ENCODE results near the gene RUNX2.
A peak's percentile ranks its signal among the peaks of the same experiment; 100 is the strongest.
"Not testable (repeated sequence)": the region's sequence is repeated elsewhere in the genome, so short reads cannot be mapped to it uniquely, and the experiment has no call there.

Gene RUNX2

GRCh38 chr6:45655745-45656476 lies 327.8 kb downstream of the RUNX2 start:
- H3K27me3 Mint-ChIP-seq, result peaks cover 6% of the 10 kb centered on the region
- no peak overlapping the region for H3K4me3 Mint-ChIP-seq
- H3K27ac Mint-ChIP-seq, result no peak overlapping the region
- no peaks in the 10 kb centered on the region for H3K36me3 Mint-ChIP-seq (ENCODE audit: low read depth)
- peaks cover 14% of the 10 kb centered on the region for H3K4me1 Mint-ChIP-seq (ENCODE audit: low read depth)
- no peaks in the 10 kb centered on the region for H3K9me3 Mint-ChIP-seq

- H3K9me3 Mint-ChIP-seq, result no peaks in the 10 kb centered on the region
- no peak overlapping the region for H3K27ac Mint-ChIP-seq
- H3K4me3 Mint-ChIP-seq, result no peak overlapping the region
- peaks cover 6% of the 10 kb centered on the region for H3K27me3 Mint-ChIP-seq
- peaks cover 14% of the 10 kb centered on the region for H3K4me1 Mint-ChIP-seq (ENCODE audit: low read depth)
- no peaks in the 10 kb centered on the region for H3K36me3 Mint-ChIP-seq (ENCODE audit: low read depth)
Observed at GRCh38 chr6:45657226-45657625, 329.1 kb downstream of the RUNX2 start.

- H3K27me3 Mint-ChIP-seq, result peaks cover 14% of the 10 kb centered on the region
- no peak overlapping the region for H3K27ac Mint-ChIP-seq
- H3K4me1 Mint-ChIP-seq (ENCODE audit: low read depth), result peaks cover 17% of the 10 kb centered on the region
- H3K36me3 Mint-ChIP-seq (ENCODE audit: low read depth), result no peaks in the 10 kb centered on the region
- H3K4me3 Mint-ChIP-seq, result no peak overlapping the region
- H3K9me3 Mint-ChIP-seq, result no peaks in the 10 kb centered on the region
Observed at GRCh38 chr6:45658400-45658799, 330.3 kb downstream of the RUNX2 start.

- Mint-ChIP-seq H3K27ac (peak overlapping the region; percentile 46), H3K4me1 (ENCODE audit: low read depth) (peaks cover 19% of the 10 kb centered on the region), H3K9me3 (no peaks in the 10 kb centered on the region), H3K4me3 (no peak overlapping the region), H3K27me3 (peaks cover 16% of the 10 kb centered on the region), H3K36me3 (ENCODE audit: low read depth) (no peaks in the 10 kb centered on the region)
Observed at GRCh38 chr6:45658958-45659357, 330.8 kb downstream of the RUNX2 start.

GRCh38 chr6:45661661-45662060 lies 333.5 kb downstream of the RUNX2 start:
- no peak overlapping the region for H3K4me3 Mint-ChIP-seq
- peaks cover 39% of the 10 kb centered on the region for H3K4me1 Mint-ChIP-seq (ENCODE audit: low read depth)
- no peaks in the 10 kb centered on the region for H3K36me3 Mint-ChIP-seq (ENCODE audit: low read depth)
- peaks cover 27% of the 10 kb centered on the region for H3K27me3 Mint-ChIP-seq
- H3K27ac Mint-ChIP-seq, result no peak overlapping the region
- no peaks in the 10 kb centered on the region for H3K9me3 Mint-ChIP-seq

GRCh38 chr6:45663251-45664221 lies 335.4 kb downstream of the RUNX2 start:
- no peak overlapping the region for H3K27ac Mint-ChIP-seq
- peak overlapping the region; percentile 54 for H3K4me3 Mint-ChIP-seq
- no peaks in the 10 kb centered on the region for H3K9me3 Mint-ChIP-seq
- H3K27me3 Mint-ChIP-seq, result peaks cover 24% of the 10 kb centered on the region
- peaks cover 37% of the 10 kb centered on the region for H3K4me1 Mint-ChIP-seq (ENCODE audit: low read depth)
- no peaks in the 10 kb centered on the region for H3K36me3 Mint-ChIP-seq (ENCODE audit: low read depth)

GRCh38 chr6:45664707-45665106 lies 336.6 kb downstream of the RUNX2 start:
- peak overlapping the region; percentile 68 for H3K27ac Mint-ChIP-seq
- H3K4me1 Mint-ChIP-seq (ENCODE audit: low read depth), result peaks cover 25% of the 10 kb centered on the region
- peaks cover 20% of the 10 kb centered on the region for H3K27me3 Mint-ChIP-seq
- no peak overlapping the region for H3K4me3 Mint-ChIP-seq
- no peaks in the 10 kb centered on the region for H3K9me3 Mint-ChIP-seq
- no peaks in the 10 kb centered on the region for H3K36me3 Mint-ChIP-seq (ENCODE audit: low read depth)

GRCh38 chr6:45665859-45666258 lies 337.7 kb downstream of the RUNX2 start:
- H3K4me1 Mint-ChIP-seq (ENCODE audit: low read depth), result peaks cover 25% of the 10 kb centered on the region
- H3K4me3 Mint-ChIP-seq, result peak overlapping the region; percentile 8
- H3K9me3 Mint-ChIP-seq, result no peaks in the 10 kb centered on the region
- H3K36me3 Mint-ChIP-seq (ENCODE audit: low read depth), result no peaks in the 10 kb centered on the region
- no peak overlapping the region for H3K27ac Mint-ChIP-seq
- H3K27me3 Mint-ChIP-seq, result peaks cover 20% of the 10 kb centered on the region

- Mint-ChIP-seq H3K36me3 (ENCODE audit: low read depth) (no peaks in the 10 kb centered on the region), H3K27ac (no peak overlapping the region), H3K27me3 (peaks cover 20% of the 10 kb centered on the region), H3K9me3 (no peaks in the 10 kb centered on the region), H3K4me3 (no peak overlapping the region), H3K4me1 (ENCODE audit: low read depth) (peaks cover 25% of the 10 kb centered on the region)
Observed at GRCh38 chr6:45666846-45667245, 338.7 kb downstream of the RUNX2 start.

- H3K27ac Mint-ChIP-seq, result no peak overlapping the region
- H3K36me3 Mint-ChIP-seq (ENCODE audit: low read depth), result no peaks in the 10 kb centered on the region
- no peaks in the 10 kb centered on the region for H3K9me3 Mint-ChIP-seq
- peaks cover 20% of the 10 kb centered on the region for H3K27me3 Mint-ChIP-seq
- peaks cover 25% of the 10 kb centered on the region for H3K4me1 Mint-ChIP-seq (ENCODE audit: low read depth)
- no peak overlapping the region for H3K4me3 Mint-ChIP-seq
Observed at GRCh38 chr6:45667300-45667699, 339.2 kb downstream of the RUNX2 start.

- Mint-ChIP-seq H3K27me3 (peaks cover 16% of the 10 kb centered on the region), H3K4me1 (ENCODE audit: low read depth) (peaks cover 25% of the 10 kb centered on the region), H3K36me3 (ENCODE audit: low read depth) (no peaks in the 10 kb centered on the region), H3K27ac (no peak overlapping the region), H3K9me3 (no peaks in the 10 kb centered on the region), H3K4me3 (no peak overlapping the region)
Observed at GRCh38 chr6:45667766-45668165, 339.6 kb downstream of the RUNX2 start.

GRCh38 chr6:45668705-45669104 lies 340.6 kb downstream of the RUNX2 start:
- Mint-ChIP-seq H3K4me1 (ENCODE audit: low read depth) (peaks cover 22% of the 10 kb centered on the region), H3K36me3 (ENCODE audit: low read depth) (no peaks in the 10 kb centered on the region), H3K27me3 (peaks cover 13% of the 10 kb centered on the region), H3K9me3 (no peaks in the 10 kb centered on the region), H3K4me3 (no peak overlapping the region), H3K27ac (no peak overlapping the region)

GRCh38 chr6:45673167-45673566 lies 345.0 kb downstream of the RUNX2 start:
- H3K4me1 Mint-ChIP-seq (ENCODE audit: low read depth), result peaks cover 31% of the 10 kb centered on the region
- H3K4me3 Mint-ChIP-seq; H3K9me3 Mint-ChIP-seq; H3K27ac Mint-ChIP-seq; H3K36me3 Mint-ChIP-seq (ENCODE audit: low read depth); H3K27me3 Mint-ChIP-seq: not testable (repeated sequence)

GRCh38 chr6:45675166-45675565 lies 347.0 kb downstream of the RUNX2 start:
- Mint-ChIP-seq H3K9me3 (peaks cover 12% of the 10 kb centered on the region), H3K36me3 (ENCODE audit: low read depth) (peaks cover 12% of the 10 kb centered on the region), H3K4me1 (ENCODE audit: low read depth) (peaks cover 43% of the 10 kb centered on the region)
- H3K27me3 Mint-ChIP-seq, H3K4me3 Mint-ChIP-seq, H3K27ac Mint-ChIP-seq: not testable (repeated sequence)

- Mint-ChIP-seq H3K9me3 (peaks cover 12% of the 10 kb centered on the region), H3K27me3 (peaks cover 2% of the 10 kb centered on the region), H3K27ac (no peak overlapping the region), H3K4me3 (no peak overlapping the region), H3K4me1 (ENCODE audit: low read depth) (peaks cover 43% of the 10 kb centered on the region), H3K36me3 (ENCODE audit: low read depth) (peaks cover 12% of the 10 kb centered on the region)
Observed at GRCh38 chr6:45675634-45676033, 347.5 kb downstream of the RUNX2 start.
